Right cardiac atrium (tissue), 5 donors: ENCODE measurements around the gene FBRS. TPM values are rescaled to one million over a fixed set of nuclear protein-coding genes. Genes with fewer than 3 reads are reported as not detected.
A peak's percentile ranks its signal among the peaks of the same experiment; 100 is the strongest.

Source experiments
- ATAC-seq, 2 donors: fragments of 200-7000 bp; cut with Tn5 transposase; one replicate each; pipeline versions ENCODE4 v1.8.0 to v1.9.1; 2020; ENCODE audit warnings: moderate library complexity in 2 of 2, mild to moderate bottlenecking in 1 of 2
- DNase-seq, 3 donors: peaks; one replicate each; pipeline ENCODE4 v3.0.0-alpha.2; 2020
- H3K27ac ChIP-seq: one replicate; pipeline ENCODE4 v1.5.1; 2013; ENCODE audit warnings: mild to moderate bottlenecking, low read length, control low read depth, moderate library complexity
- H3K27me3 ChIP-seq: one replicate; pipeline ENCODE4 v1.6.1; 2013; ENCODE audit not compliant: control insufficient read depth, insufficient read depth
- H3K4me1 ChIP-seq: one replicate; pipeline ENCODE4 v1.6.1; 2013; ENCODE audit warnings: low read length; ENCODE audit not compliant: control insufficient read depth, insufficient read depth
- H3K4me3 ChIP-seq: one replicate; pipeline ENCODE4 v1.5.1; 2013; ENCODE audit warnings: low read length, control low read depth
- H3K9me3 ChIP-seq: one replicate; pipeline ENCODE4 v1.6.1; 2013; ENCODE audit warnings: low read length; ENCODE audit not compliant: control insufficient read depth
- WGBS: extraction: QIAGEN DNeasy Blood & Tissue Kit; methylation state at CpG from one replicate; pipeline ENCODE4 v1.1.7; 2013; 5-methylcytosine and 5-hydroxymethylcytosine counted together
- intact Hi-C, 4 donors: fragments of 100-400 bp; cut with DNase I; formaldehyde crosslinking; loops; one replicate each; pipeline versions ENCODE4 v1.11.0 to v1.14.0; 2022 to 2023
- polyA plus RNA-seq: library from polyadenylated mRNA; stranded (reverse); fragments of 200-250 nt; gene quantifications from one replicate; pipeline ENCODE4 v1.2.3, GENCODE V29; 2013
- total RNA-seq, 4 donors: library from RNA; stranded (reverse); fragmentation: NEBNext Ultra II Directional; extraction: Animal tissue kit (Norgen Biotek cat#: 25700); gene quantifications; one replicate each; pipeline ENCODE4 v1.2.1, GENCODE V29; 2021
- donor health status: healthy with polysubstance abuse.
- donor health status: DM: no; HTN: yes; CAD: no.
- donor health status: DM: no; HTN: no; CAD: no.
- donor health status: DM: no; HTN: yes; CAD: no; lungs with severe emphysema.
- donor health status: DM: yes; HTN: yes; CAD: no.

Gene FBRS
- total and polyA plus RNA-seq, 5 donors: 30.4 to 43.2 (median 37.7) TPM

- Histone ChIP-seq H3K27me3 (no peaks in the 10 kb centered on the region), H3K27ac (no peak overlapping the region), H3K9me3 (no peaks in the 10 kb centered on the region), H3K4me1 (peaks cover 8% of the 10 kb centered on the region), H3K4me3 (no peak overlapping the region)
- ATAC-seq (no peak), DNase-seq (no peak)
- intact Hi-C loops: no loop called here
- WGBS: 96% methylated on average over 8 of the region's 8 CpGs
Measured at GRCh38 chr16:30656388-30656787, 1.8 kb upstream of the FBRS start.

GRCh38 chr16:30656974-30657865 lies 1.0 kb upstream of the FBRS start:
- WGBS: 30% methylated on average over 32 of the region's 32 CpGs
- DNase-seq (no peak), ATAC-seq (no peak)
- Histone ChIP-seq H3K27ac (peak overlapping the region; percentile 94), H3K27me3 (no peaks in the 10 kb centered on the region), H3K9me3 (no peaks in the 10 kb centered on the region), H3K4me3 (peak overlapping the region; percentile 33), H3K4me1 (peaks cover 10% of the 10 kb centered on the region)
- intact Hi-C loops: no loop called here

GRCh38 chr16:30658731-30659506 lies 688 bp downstream of the FBRS start:
- Histone ChIP-seq H3K9me3 (no peaks in the 10 kb centered on the region), H3K27me3 (no peaks in the 10 kb centered on the region), H3K4me3 (peak overlapping the region; percentile 96), H3K27ac (peak overlapping the region; percentile 99), H3K4me1 (peaks cover 12% of the 10 kb centered on the region)
- ATAC-seq: peak; percentile 33 to 51
- DNase-seq: peak; percentile 85 to 94 (median 93)
- under 1% methylated on average over 64 of the region's 64 CpGs for WGBS
- intact Hi-C loops: no loop called here

GRCh38 chr16:30659507-30660423 lies 1.5 kb downstream of the FBRS start:
- DNase-seq: peak; percentile 58 to 83 (median 75)
- no peaks in the 10 kb centered on the region for H3K27me3 ChIP-seq
- ATAC-seq: no peak
- intact Hi-C loops: no loop called here
- WGBS: under 1% methylated on average over 83 of the region's 84 CpGs
- H3K4me3 ChIP-seq: peak overlapping the region; percentile 96
- H3K9me3 ChIP-seq: no peaks in the 10 kb centered on the region
- H3K4me1 ChIP-seq: peaks cover 12% of the 10 kb centered on the region
- H3K27ac ChIP-seq: peak overlapping the region; percentile 99

GRCh38 chr16:30660424-30661261 lies 2.4 kb downstream of the FBRS start:
- Histone ChIP-seq H3K27ac (no peak overlapping the region), H3K4me3 (peak overlapping the region; percentile 96), H3K4me1 (peaks cover 12% of the 10 kb centered on the region), H3K9me3 (no peaks in the 10 kb centered on the region), H3K27me3 (no peaks in the 10 kb centered on the region)
- intact Hi-C loops: no loop called here
- 43% methylated on average over 21 of the region's 21 CpGs for WGBS
- DNase-seq (peak in 1 of 3 donors; percentile 61), ATAC-seq (no peak)

- Histone ChIP-seq H3K27me3 (no peaks in the 10 kb centered on the region), H3K9me3 (no peaks in the 10 kb centered on the region), H3K4me3 (no peak overlapping the region), H3K4me1 (peaks cover 10% of the 10 kb centered on the region), H3K27ac (no peak overlapping the region)
- intact Hi-C loops: no loop called here
- DNase-seq (peak in 2 of 3 donors; percentile 61 to 67), ATAC-seq (no peak)
- 74% methylated on average over 17 of the region's 17 CpGs for WGBS
Measured at GRCh38 chr16:30662449-30662848, 4.2 kb downstream of the FBRS start.

- H3K27me3 ChIP-seq: no peaks in the 10 kb centered on the region
- DNase-seq (no peak), ATAC-seq (no peak)
- H3K9me3 ChIP-seq: no peaks in the 10 kb centered on the region
- WGBS: 79% methylated on average over 8 of the region's 8 CpGs
- no peak overlapping the region for H3K4me3 ChIP-seq
- no peak overlapping the region for H3K27ac ChIP-seq
- peaks cover 10% of the 10 kb centered on the region for H3K4me1 ChIP-seq
- intact Hi-C loops: no loop called here
Measured at GRCh38 chr16:30663038-30663437, 4.8 kb downstream of the FBRS start.

- Histone ChIP-seq H3K9me3 (no peaks in the 10 kb centered on the region), H3K4me1 (peaks cover 10% of the 10 kb centered on the region), H3K27ac (no peak overlapping the region), H3K4me3 (no peak overlapping the region), H3K27me3 (no peaks in the 10 kb centered on the region)
- WGBS: 76% methylated on average over 9 of the region's 9 CpGs
- ATAC-seq (no peak), DNase-seq (no peak)
- intact Hi-C loops: no loop called here
Measured at GRCh38 chr16:30663820-30664219, 5.6 kb downstream of the FBRS start.

- Histone ChIP-seq H3K27me3 (no peaks in the 10 kb centered on the region), H3K4me1 (peaks cover 10% of the 10 kb centered on the region), H3K9me3 (no peaks in the 10 kb centered on the region), H3K27ac (no peak overlapping the region), H3K4me3 (no peak overlapping the region)
- DNase-seq (no peak), ATAC-seq (no peak)
- intact Hi-C loops: no loop called here
- 87% methylated on average over 15 of the region's 15 CpGs for WGBS
Measured at GRCh38 chr16:30664616-30665109, 6.4 kb downstream of the FBRS start.
